ENCODE data around the gene MASP2. TPM values are rescaled to one million over a fixed set of nuclear protein-coding genes. Genes with fewer than 3 reads are reported as not detected.

MASP2 gene
- total and polyA plus RNA-seq, 9 of the 15 experiments (the other 6 are each of a cell fraction or from before 2014, with no cell fraction given): 0.01 to 0.23 (median 0.06) TPM; not detected in 3

GRCh38 chr1:11064942-11065341 lies 17.9 kb upstream of the MASP2 start (continued):
- no peak for TF ChIP-seq GATA2 (CRISPR knock-in tag; IDR thresholded peaks at IDR 0.05)
- TF ChIP-seq CEBPB (tag; IDR thresholded peaks at IDR 0.05): no peak
- TF ChIP-seq IRF2 (CRISPR knock-in tag; IDR thresholded peaks at IDR 0.05): no peak
- no peak for TF ChIP-seq ZBTB26 (CRISPR knock-in tag; IDR thresholded peaks at IDR 0.05)
- TF ChIP-seq RBM25 (IDR thresholded peaks at IDR 0.05; ENCODE audit: low read depth, low read length, severe bottlenecking): peak; percentile 99
- no peak for TF ChIP-seq MXD1 (CRISPR knock-in tag; IDR thresholded peaks at IDR 0.05; ENCODE audit: borderline replicate concordance, poor library complexity, severe bottlenecking)
- TF ChIP-seq NKRF (IDR thresholded peaks at IDR 0.05; ENCODE audit: borderline replicate concordance): no peak
- no peak for TF ChIP-seq RAD51 (IDR thresholded peaks at IDR 0.05; ENCODE audit: borderline replicate concordance, low read depth)
- TF ChIP-seq ZNF717 (CRISPR knock-in tag; IDR thresholded peaks at IDR 0.05): no peak
- no peak for TF ChIP-seq GTF2B (IDR thresholded peaks at IDR 0.05; ENCODE audit: extremely low read depth, insufficient read length)
- TF ChIP-seq DPF2 (IDR thresholded peaks at IDR 0.05): no peak
- no peak for TF ChIP-seq BRD4 (IDR thresholded peaks at IDR 0.05)
- no peak for TF ChIP-seq ZNF778 (CRISPR knock-in tag; IDR thresholded peaks at IDR 0.05)
- no peak for TF ChIP-seq AFF4 (CRISPR knock-in tag; IDR thresholded peaks at IDR 0.05)
- no peak for TF ChIP-seq SFPQ (IDR thresholded peaks at IDR 0.05; ENCODE audit: low read depth, low read length)
- no peak for TF ChIP-seq MYNN (IDR thresholded peaks at IDR 0.05)
- TF ChIP-seq MYNN (CRISPR knock-in tag; IDR thresholded peaks at IDR 0.05): no peak
- no peak for TF ChIP-seq ZNF3 (CRISPR knock-in tag; IDR thresholded peaks at IDR 0.05)
- TF ChIP-seq TCF15 (CRISPR knock-in tag; IDR thresholded peaks at IDR 0.05): no peak
